HuH-7 (cell line): ENCODE results near the gene RABGAP1L.
A peak's percentile ranks its signal among the peaks of the same experiment; 100 is the strongest.

ENCODE experiments used
- DNase-seq: peaks from one replicate; pipeline ENCODE4 v3.0.0; 2011; ENCODE audit warnings: low spot score

RABGAP1L gene

GRCh38 chr1:174967845-174968705, 808.8 kb downstream of the RABGAP1L start:
- no peak for DNase-seq

GRCh38 chr1:174968750-174969244, 809.5 kb downstream of the RABGAP1L start:
- no peak for DNase-seq

- DNase-seq: no peak
Observed at GRCh38 chr1:174969977-174970376, 810.7 kb downstream of the RABGAP1L start.

GRCh38 chr1:174971466-174971865, 812.1 kb downstream of the RABGAP1L start:
- no peak for DNase-seq

GRCh38 chr1:174971902-174972301, 812.6 kb downstream of the RABGAP1L start:
- DNase-seq: no peak

- no peak for DNase-seq
Observed at GRCh38 chr1:174974711-174975119, 815.4 kb downstream of the RABGAP1L start.

- DNase-seq: no peak
Observed at GRCh38 chr1:174975764-174976163, 816.4 kb downstream of the RABGAP1L start.

- no peak for DNase-seq
Observed at GRCh38 chr1:174976436-174977108, 817.3 kb downstream of the RABGAP1L start.

GRCh38 chr1:174982971-174983689, 823.8 kb downstream of the RABGAP1L start:
- peak; percentile 10 for DNase-seq

GRCh38 chr1:174984952-174985351, 825.6 kb downstream of the RABGAP1L start:
- DNase-seq: no peak

- no peak for DNase-seq
Observed at GRCh38 chr1:174988539-174988938, 829.2 kb downstream of the RABGAP1L start.

- DNase-seq: no peak
Observed at GRCh38 chr1:174988986-174989385, 829.7 kb downstream of the RABGAP1L start.

- no peak for DNase-seq
Observed at GRCh38 chr1:174989536-174990220, 830.4 kb downstream of the RABGAP1L start.

GRCh38 chr1:174990382-174990999, 831.2 kb downstream of the RABGAP1L start:
- peak; percentile 12 for DNase-seq

GRCh38 chr1:174991473-174991872, 832.2 kb downstream of the RABGAP1L start:
- DNase-seq: no peak

- no peak for DNase-seq
Observed at GRCh38 chr1:174995121-174995520, 835.8 kb downstream of the RABGAP1L start.

GRCh38 chr1:174995916-174996315, 836.6 kb downstream of the RABGAP1L start:
- no peak for DNase-seq

- no peak for DNase-seq
Observed at GRCh38 chr1:174996476-174996875, 837.2 kb downstream of the RABGAP1L start.

- no peak for DNase-seq
Observed at GRCh38 chr1:174997041-174997440, 837.7 kb downstream of the RABGAP1L start.

GRCh38 chr1:174998569-174999215, 839.4 kb downstream of the RABGAP1L start:
- DNase-seq: peak; percentile 55
